A172 (cell line): ENCODE measurements around the gene SVEP1. TPM values are rescaled to one million over a fixed set of nuclear protein-coding genes. Genes with fewer than 3 reads are reported as not detected.
A peak's percentile ranks its signal among the peaks of the same experiment; 100 is the strongest.
"Not testable (repeated sequence)": the region's sequence is repeated elsewhere in the genome, so short reads cannot be mapped to it uniquely, and the experiment has no call there.

Experiments used
- DNase-seq: peaks from one replicate; pipeline ENCODE4 v3.0.0-alpha.2; 2015; ENCODE audit warnings: low spot score
- total RNA-seq: library from RNA; depleted of rRNA; stranded (reverse); fragments of >200 nt; shearing (Covaris generic); gene quantifications from 2 replicates; pipeline ENCODE4 v1.2.3, GENCODE V29; 2014; rRNA removed

SVEP1 gene
- total RNA-seq, result 0.07 TPM in 1 of 2 replicates, not detected in the other

- DNase-seq, result no peak
Measured at GRCh38 chr9:110579034-110579861, at the start of gene SVEP1. Gene SVEP1 (minus strand): TSS chr9:110579741. CDS start chr9:110579543, 198 bp downstream.

- DNase-seq, result peak; percentile 41
Measured at GRCh38 chr9:110626101-110626829, 46.7 kb upstream of the SVEP1 start.

DNA sequence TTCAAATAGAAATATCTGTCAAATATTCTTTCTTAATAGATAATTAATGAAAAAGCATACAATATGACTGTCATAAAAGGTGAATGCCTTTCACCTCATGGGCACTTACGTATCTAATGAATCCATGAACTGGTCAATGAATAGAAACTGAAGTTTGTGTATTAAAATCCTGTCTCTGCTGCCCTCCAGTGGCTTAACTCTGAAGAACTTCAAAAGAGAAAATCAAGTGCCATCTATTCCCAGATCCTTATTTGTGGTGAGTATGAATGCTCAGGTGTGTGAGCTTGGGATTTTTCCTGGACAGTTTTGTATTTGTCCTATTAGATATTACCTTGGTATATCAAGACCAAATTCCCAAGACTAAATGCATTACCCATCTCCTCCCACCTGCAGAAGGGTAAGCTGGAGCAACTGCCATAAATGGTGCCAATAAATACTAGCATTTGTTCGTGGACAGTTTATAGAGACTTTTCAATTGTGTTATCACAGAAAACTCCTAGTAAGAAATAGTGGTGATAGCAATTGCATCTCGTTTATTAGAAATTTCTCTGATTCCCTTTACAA lies 44.0 kb upstream of the SVEP1 start:
- peak; percentile 64 for DNase-seq

- no peak for DNase-seq
Measured at GRCh38 chr9:110622368-110622767, 42.8 kb upstream of the SVEP1 start.

DNA sequence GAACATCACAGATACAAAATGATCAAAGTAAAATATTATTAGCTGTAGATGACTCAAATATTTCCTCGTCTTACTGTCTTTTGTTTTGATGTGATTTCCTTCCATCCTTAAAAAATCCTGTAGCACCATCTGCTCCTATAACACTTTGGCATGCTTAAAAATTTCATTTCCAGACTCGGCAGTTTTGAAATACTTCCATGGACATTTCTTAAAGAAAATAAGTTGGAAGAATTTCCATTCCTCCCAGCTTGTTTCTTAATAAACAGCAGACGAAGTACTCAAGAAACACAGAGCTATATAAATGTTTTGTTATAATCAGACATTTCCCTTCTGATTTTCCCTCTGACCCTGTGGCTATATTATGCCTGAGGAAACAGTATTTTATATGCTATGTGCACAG lies 41.2 kb upstream of the SVEP1 start:
- no peak for DNase-seq

DNA sequence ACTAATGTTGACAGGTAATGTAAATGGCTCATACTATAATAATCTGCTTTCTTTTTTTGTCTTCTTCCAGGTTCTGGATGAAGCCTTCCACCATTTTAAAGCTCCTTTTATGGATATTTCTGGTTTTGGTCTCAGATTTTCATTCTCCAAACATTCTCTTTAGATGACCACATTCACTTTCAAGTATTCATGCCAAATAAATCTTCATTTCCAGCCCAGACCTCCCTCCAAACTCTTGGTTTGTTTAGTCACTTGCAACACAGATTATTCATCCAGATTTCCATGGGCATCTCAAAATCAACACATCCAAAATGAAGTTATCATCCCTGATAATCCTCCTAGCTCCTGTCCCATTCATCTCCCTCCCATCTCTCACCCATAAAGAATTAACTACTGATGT lies 40.3 kb upstream of the SVEP1 start:
- DNase-seq, result no peak

DNA sequence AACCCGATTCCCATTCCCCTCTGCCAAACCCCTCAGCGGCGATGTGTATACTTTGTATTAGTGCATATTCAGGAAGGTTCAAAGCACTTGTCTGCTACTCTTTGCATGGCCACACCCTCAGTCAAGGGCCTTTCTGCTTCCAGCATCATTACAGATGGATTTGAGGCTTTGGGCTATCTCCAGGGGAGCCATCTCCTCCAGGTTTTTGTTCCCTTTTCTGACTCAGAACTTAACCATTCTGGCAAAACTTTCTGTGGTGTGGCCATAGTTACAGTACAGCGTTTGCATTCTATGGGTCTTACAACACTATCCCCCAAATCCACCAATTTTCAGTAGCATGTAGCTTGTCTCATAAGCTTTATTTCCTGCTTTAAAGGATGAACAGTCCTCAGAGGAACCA lies 36.0 kb upstream of the SVEP1 start:
- DNase-seq, result no peak

GRCh38 chr9:110614576-110614975 lies 35.0 kb upstream of the SVEP1 start:
- not testable (repeated sequence) for DNase-seq

GRCh38 chr9:110606179-110606790 lies 26.7 kb upstream of the SVEP1 start:
- DNase-seq, result no peak

DNA sequence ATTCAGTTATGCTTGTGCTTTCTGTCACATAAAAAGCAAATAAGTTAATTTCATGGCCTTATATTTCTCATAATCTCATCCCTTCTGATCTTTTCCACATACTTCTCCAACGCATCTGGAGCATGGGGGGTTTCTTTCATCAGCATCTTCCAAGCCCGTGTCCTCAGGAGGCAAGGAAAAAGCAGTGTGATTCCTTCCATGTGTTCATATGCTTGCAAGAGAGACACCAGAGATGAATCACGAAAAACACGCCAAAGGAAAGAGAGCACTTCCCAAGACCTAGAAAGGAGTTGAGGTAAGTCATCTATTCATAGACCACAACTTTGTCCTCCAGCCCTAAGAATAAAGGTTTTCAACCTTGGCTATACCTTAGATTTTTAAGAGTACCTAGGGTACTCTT lies 26.0 kb upstream of the SVEP1 start:
- DNase-seq, result no peak

DNA sequence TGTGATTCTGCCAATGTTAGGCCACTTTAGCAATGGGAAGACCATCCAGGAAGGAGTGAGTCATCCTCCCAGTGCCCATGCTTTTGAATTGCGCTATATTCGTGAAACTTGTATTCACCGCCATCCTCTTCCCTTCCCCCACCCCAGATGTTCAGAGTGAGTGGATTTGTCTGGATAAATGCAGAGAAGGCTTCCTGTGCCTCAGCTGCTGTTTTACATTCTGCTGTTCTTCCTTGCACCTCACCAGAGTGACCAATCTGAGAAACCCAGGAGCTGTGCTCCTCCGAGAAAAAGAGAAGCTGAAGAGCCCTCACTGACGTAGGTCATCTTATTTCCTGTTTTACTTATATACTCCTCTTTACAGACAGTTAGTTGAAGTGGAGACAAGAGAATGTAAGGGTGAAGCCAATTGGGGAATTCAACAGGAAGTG lies 24.6 kb upstream of the SVEP1 start:
- DNase-seq, result no peak

DNA sequence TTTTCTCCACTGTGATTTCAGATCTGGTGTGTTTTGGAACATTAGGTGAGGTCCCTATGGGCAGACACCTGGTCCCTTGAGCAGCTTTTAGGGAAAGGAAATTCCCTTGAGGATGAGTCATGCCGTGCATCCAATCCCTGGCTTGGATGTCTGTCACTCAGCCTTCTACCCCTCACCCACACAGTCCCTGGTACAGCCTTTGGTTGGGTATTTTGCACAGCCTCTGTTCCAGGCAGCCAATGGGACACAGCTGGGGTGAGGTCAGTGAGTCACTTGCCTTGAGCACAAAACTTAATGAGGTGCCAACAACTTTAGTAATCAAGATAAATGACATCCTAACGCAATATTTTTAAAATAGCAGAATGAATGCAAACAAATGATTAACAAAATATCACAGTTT lies 22.7 kb upstream of the SVEP1 start:
- peak; percentile 57 for DNase-seq

- no peak for DNase-seq
Measured at GRCh38 chr9:110601098-110601497, 21.6 kb upstream of the SVEP1 start.

DNA sequence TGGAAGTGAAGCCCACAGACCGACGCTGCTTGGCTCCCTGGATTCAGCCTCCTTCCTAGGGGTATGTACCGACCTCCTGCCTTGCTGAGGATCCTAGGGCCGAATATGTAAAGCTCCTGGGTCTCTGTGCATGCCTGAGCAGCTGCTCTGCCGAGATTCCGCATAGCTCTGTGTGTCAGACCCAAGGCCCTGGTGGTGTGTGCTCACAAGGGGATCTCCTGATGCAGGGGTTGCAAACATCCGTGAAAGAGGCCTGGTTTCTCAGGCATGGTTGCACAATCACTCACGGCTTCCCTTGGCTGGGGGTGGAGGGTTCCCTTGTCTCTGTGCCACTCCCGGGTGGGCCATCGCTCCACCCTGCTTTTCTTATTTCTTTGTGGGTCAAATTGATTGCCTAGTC lies 19.9 kb upstream of the SVEP1 start:
- DNase-seq, result no peak

DNA sequence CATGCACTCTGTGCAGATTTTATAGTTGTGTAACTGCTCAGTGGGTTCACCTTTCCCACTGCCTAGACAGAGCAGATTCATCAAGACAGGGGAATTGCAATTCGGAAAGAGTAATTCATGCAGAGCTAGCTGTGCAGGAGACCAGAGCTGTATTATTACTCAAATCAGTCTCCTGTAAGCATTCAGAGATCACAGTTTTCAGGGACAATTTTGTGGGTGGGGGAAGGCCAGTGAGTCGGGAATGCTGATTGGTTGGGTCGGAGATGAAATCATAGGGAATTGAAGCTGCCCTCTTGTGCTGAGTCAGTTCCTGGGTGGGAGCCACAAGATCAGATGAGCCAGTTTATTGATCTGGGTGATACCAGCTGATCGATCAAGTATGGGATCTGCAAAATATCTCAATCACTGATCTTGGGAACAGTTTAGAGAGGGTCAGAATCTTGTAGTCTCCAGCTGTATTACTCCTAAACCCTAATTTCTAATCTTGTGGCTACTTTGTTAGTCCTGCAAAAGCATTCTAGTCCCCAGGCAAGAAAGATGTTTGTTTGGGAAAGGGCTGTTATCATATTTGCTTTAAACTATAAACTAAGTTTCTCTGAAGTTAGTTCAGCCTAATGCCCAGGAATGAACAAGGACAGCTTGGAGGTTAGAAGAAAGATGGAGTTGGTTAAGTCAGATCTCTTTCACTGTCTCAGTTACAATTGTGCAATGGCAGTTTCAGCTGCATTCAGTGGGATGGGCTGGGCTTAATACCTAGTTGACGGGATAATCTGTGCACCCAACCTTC lies 12.7 kb upstream of the SVEP1 start:
- DNase-seq, result peak; percentile 26

- no peak for DNase-seq
Measured at GRCh38 chr9:110591526-110591925, 12.0 kb upstream of the SVEP1 start.

DNA sequence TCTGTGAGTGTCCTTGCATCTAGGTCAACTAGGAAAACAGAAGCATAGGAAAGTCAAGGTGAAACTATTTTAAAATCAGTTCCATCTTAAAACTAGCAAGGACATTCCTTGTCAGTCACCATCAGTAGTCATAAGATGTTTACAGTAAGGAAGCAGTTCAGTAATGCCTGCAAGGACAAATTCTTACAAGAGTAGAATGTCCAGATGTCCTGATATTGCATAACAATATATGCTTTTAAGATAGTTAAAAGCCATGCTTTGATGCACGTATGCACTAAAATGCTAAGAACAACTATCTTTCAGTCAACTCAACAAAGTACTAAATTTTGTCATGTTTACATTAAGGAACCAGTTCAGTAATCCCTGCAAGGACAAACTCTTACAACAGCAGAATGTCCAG lies 11.3 kb upstream of the SVEP1 start:
- DNase-seq, result no peak

DNA sequence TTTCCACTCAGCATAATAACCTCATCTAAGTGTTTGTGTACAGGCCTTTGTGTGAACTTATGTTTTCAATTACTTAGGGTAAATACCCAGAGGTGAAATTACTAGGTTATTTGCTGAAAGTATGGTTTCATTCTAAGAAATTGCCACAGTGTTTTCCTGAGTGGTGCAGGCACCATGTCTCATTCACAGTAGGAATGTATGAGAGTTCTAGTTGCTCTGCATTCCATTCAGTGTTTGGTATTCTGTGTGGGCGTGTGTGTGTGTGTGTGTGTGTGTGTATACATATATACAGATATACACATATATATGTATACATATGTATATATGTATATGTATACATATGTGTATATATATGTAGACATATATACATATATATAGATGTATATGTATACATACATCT lies 8.8 kb upstream of the SVEP1 start:
- DNase-seq, result no peak

- peak; percentile 9 for DNase-seq
Measured at GRCh38 chr9:110583237-110583636, 3.7 kb upstream of the SVEP1 start.

DNA sequence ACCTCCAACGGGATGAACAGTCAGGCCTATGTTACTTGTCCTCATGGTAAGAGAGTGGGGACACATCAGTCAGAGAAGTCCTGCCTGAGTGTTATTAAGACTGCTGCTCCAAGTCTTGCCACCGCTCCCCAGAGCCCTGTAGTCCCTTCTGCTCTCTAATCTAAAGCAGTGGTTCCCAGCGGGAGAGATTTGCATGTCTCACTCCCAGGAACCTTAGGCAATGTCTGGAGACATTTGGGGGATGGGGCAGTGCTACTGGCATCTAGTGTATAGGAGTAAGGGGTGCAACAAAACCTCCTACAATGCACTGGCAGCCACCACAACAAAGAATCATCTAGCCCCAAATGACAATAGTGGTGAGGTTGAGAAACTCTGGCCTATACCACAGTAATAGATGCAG lies 2.6 kb upstream of the SVEP1 start:
- DNase-seq, result no peak

DNA sequence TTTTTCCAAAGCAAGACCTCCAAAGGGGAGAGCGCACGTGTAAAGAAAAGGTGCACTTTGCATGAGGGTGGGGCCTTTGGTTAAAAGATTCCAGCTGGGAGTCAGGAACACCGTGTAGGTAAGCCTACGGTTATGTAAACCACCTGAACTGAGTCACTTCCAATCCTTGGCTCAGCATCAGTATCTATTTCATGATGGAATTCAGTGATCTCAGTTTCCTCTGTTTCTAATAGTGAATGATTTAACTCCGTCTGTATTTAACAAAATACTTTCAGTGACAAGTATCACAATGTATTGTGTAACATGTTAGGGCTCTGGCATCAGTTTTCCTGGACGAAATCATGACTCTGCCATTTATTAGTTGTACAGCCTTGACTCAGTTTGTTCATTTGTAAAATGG lies 1.3 kb upstream of the SVEP1 start:
- DNase-seq, result no peak

DNA sequence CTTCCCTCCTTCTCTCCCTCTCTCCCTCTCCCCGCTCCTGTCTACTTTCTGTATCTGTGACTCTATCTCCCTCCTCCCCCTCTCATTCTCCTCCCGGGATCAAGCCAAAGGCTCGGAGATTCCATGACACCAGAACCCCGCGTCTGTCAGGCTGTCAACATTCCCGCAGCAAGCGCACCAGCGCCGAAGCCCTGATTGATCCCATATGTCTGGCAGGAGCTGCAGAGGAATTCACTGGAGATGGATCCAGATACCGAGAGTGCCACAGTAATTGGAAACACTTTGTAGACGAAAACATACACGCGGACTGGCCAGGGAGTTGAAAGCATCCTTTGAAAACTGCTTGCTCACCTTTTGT lies 300 bp upstream of the SVEP1 start:
- no peak for DNase-seq
